ENCODE measurements around the gene RAB38. TPM values are rescaled to one million over a fixed set of nuclear protein-coding genes. Genes with fewer than 3 reads are reported as not detected.
A peak's percentile ranks its signal among the peaks of the same experiment; 100 is the strongest.

Gene RAB38
- total RNA-seq, 1 experiment from 2014 or later = 77.7 TPM

GRCh38 chr11:88087337-88087736 lies 87.9 kb downstream of the RAB38 start:
- Mint-ChIP-seq H3K27me3 (ENCODE audit: insufficient read depth, unreplicated experiment) (no peaks in the 10 kb centered on the region), H3K9me3 (ENCODE audit: unreplicated experiment) (no peaks in the 10 kb centered on the region), H3K4me1 (ENCODE audit: insufficient read depth, unreplicated experiment) (peaks cover 6% of the 10 kb centered on the region), H3K4me3 (ENCODE audit: unreplicated experiment) (no peak overlapping the region), H3K27ac (ENCODE audit: low read depth, unreplicated experiment) (no peak overlapping the region), H3K36me3 (ENCODE audit: insufficient read depth, unreplicated experiment) (no peaks in the 10 kb centered on the region)
- intact Hi-C loops (cut with micrococcal nuclease) = no loop called here
- CTCF ChIA-PET = interaction anchor here (0.6 kb wide), 1 partner anchor 428 kb away, joined by 3 read pairs; no protein-coding TSS in a partner anchor
- no peak for DNase-seq (ENCODE audit: unreplicated experiment)
- TF ChIP-seq CTCF (IDR thresholded peaks at IDR 0.05; ENCODE audit: unreplicated experiment) = no peak
- no TSS peak for BruUV-seq (replicated peaks)
- POLR2A ChIA-PET = no interaction called here

GRCh38 chr11:88086297-88086696 lies 88.9 kb downstream of the RAB38 start:
- TF ChIP-seq CTCF (IDR thresholded peaks at IDR 0.05; ENCODE audit: unreplicated experiment) = no peak
- H3K4me1 Mint-ChIP-seq (ENCODE audit: insufficient read depth, unreplicated experiment) = peaks cover 6% of the 10 kb centered on the region
- DNase-seq (ENCODE audit: unreplicated experiment) = peak; percentile 34
- H3K9me3 Mint-ChIP-seq (ENCODE audit: unreplicated experiment) = no peaks in the 10 kb centered on the region
- H3K27ac Mint-ChIP-seq (ENCODE audit: low read depth, unreplicated experiment) = no peak overlapping the region
- intact Hi-C loops (cut with micrococcal nuclease) = no loop called here
- H3K36me3 Mint-ChIP-seq (ENCODE audit: insufficient read depth, unreplicated experiment) = no peaks in the 10 kb centered on the region
- CTCF ChIA-PET = interaction anchor here (0.6 kb wide), 1 partner anchor 29 kb away, joined by 5 read pairs; no protein-coding TSS in a partner anchor
- H3K4me3 Mint-ChIP-seq (ENCODE audit: unreplicated experiment) = no peak overlapping the region
- no peaks in the 10 kb centered on the region for H3K27me3 Mint-ChIP-seq (ENCODE audit: insufficient read depth, unreplicated experiment)
- POLR2A ChIA-PET = no interaction called here
- BruUV-seq (replicated peaks) = no TSS peak

GRCh38 chr11:88070437-88070836 lies 104.8 kb downstream of the RAB38 start:
- Mint-ChIP-seq H3K27ac (ENCODE audit: low read depth, unreplicated experiment) (no peak overlapping the region), H3K27me3 (ENCODE audit: insufficient read depth, unreplicated experiment) (no peaks in the 10 kb centered on the region), H3K9me3 (ENCODE audit: unreplicated experiment) (no peaks in the 10 kb centered on the region), H3K36me3 (ENCODE audit: insufficient read depth, unreplicated experiment) (peaks cover 8% of the 10 kb centered on the region), H3K4me3 (ENCODE audit: unreplicated experiment) (no peak overlapping the region), H3K4me1 (ENCODE audit: insufficient read depth, unreplicated experiment) (no peaks in the 10 kb centered on the region)
- BruUV-seq (replicated peaks) = no TSS peak
- intact Hi-C loops (cut with micrococcal nuclease) = no loop called here
- no peak for DNase-seq (ENCODE audit: unreplicated experiment)
- no peak for TF ChIP-seq CTCF (IDR thresholded peaks at IDR 0.05; ENCODE audit: unreplicated experiment)
- ChIA-PET CTCF (interaction anchor here (0.6 to 1.2 kb wide), 3 partner anchors 11 to 223 kb away, joined by 3 to 6 read pairs (median 3); no protein-coding TSS in a partner anchor), POLR2A (no interaction called here)

GRCh38 chr11:88068848-88069554 lies 106.2 kb downstream of the RAB38 start:
- ChIA-PET CTCF (interaction anchor here (0.7 kb wide), 1 partner anchor 37 kb away, joined by 3 read pairs; no protein-coding TSS in a partner anchor), POLR2A (no interaction called here)

More at GRCh38 chr11:88068848-88069554, 106.2 kb downstream of the RAB38 start:
- H3K4me3 Mint-ChIP-seq (ENCODE audit: unreplicated experiment) = no peak overlapping the region
- no peaks in the 10 kb centered on the region for H3K4me1 Mint-ChIP-seq (ENCODE audit: insufficient read depth, unreplicated experiment)
- TF ChIP-seq CTCF (IDR thresholded peaks at IDR 0.05; ENCODE audit: unreplicated experiment) = no peak
- DNase-seq (ENCODE audit: unreplicated experiment) = no peak
- H3K9me3 Mint-ChIP-seq (ENCODE audit: unreplicated experiment) = no peaks in the 10 kb centered on the region
- no TSS peak for BruUV-seq (replicated peaks)
- peaks cover 6% of the 10 kb centered on the region for H3K36me3 Mint-ChIP-seq (ENCODE audit: insufficient read depth, unreplicated experiment)
- no peak overlapping the region for H3K27ac Mint-ChIP-seq (ENCODE audit: low read depth, unreplicated experiment)
- H3K27me3 Mint-ChIP-seq (ENCODE audit: insufficient read depth, unreplicated experiment) = no peaks in the 10 kb centered on the region
- intact Hi-C loops (cut with micrococcal nuclease) = no loop called here

Measured in MCF 10A (cell line).